ENCODE results near the gene PRSS35. TPM values are rescaled to one million over a fixed set of nuclear protein-coding genes. Genes with fewer than 3 reads are reported as not detected.

The PRSS35 gene
- total and polyA plus RNA-seq, 2 donors (not counting 1 experiment from before 2014, with no cell fraction given), result 4.1 to 6.8 TPM

- no peaks in the 10 kb centered on the region for H3K27me3 ChIP-seq (ENCODE audit: control insufficient read depth, insufficient read depth, low read length)
- H3K4me2 ChIP-seq (ENCODE audit: extremely low read depth, insufficient read depth, low read length), result no peak overlapping the region
- H3K36me3 ChIP-seq (ENCODE audit: control insufficient read depth, insufficient read depth, low read length), result no peaks in the 10 kb centered on the region
- H3K79me2 ChIP-seq (ENCODE audit: control insufficient read depth, insufficient read depth, low read length), result no peaks in the 10 kb centered on the region
- H3K9me3 ChIP-seq (ENCODE audit: control insufficient read depth, insufficient read depth, low read depth, low read length), result no peaks in the 10 kb centered on the region
- no peak overlapping the region for H2AFZ ChIP-seq (ENCODE audit: low read length)
- DNase-seq (ENCODE audit: low read depth in 2 of 2), result no peak
- H3K27ac ChIP-seq (ENCODE audit: insufficient read depth, low read length), result no peak overlapping the region
- H3K9ac ChIP-seq (ENCODE audit: insufficient read depth, low read length), result no peak overlapping the region
- no peaks in the 10 kb centered on the region for H3K4me1 ChIP-seq (ENCODE audit: control insufficient read depth, extremely low read depth, insufficient read depth, low read length)
- H3K4me3 ChIP-seq (replicated peaks in 1 of 4; ENCODE audit: control extremely low read depth in 1 of 4, insufficient read depth in 1 of 4, low read depth in 3 of 4, low read length in 4 of 4), result no peak overlapping the region
- no peaks in the 10 kb centered on the region for H4K20me1 ChIP-seq (ENCODE audit: control insufficient read depth, extremely low read depth, insufficient read depth, low read length)
- no peak for TF ChIP-seq EZH2 (IDR thresholded peaks at IDR 0.05; ENCODE audit: low read length, missing control alignments)
- TF ChIP-seq, protein P1, sequence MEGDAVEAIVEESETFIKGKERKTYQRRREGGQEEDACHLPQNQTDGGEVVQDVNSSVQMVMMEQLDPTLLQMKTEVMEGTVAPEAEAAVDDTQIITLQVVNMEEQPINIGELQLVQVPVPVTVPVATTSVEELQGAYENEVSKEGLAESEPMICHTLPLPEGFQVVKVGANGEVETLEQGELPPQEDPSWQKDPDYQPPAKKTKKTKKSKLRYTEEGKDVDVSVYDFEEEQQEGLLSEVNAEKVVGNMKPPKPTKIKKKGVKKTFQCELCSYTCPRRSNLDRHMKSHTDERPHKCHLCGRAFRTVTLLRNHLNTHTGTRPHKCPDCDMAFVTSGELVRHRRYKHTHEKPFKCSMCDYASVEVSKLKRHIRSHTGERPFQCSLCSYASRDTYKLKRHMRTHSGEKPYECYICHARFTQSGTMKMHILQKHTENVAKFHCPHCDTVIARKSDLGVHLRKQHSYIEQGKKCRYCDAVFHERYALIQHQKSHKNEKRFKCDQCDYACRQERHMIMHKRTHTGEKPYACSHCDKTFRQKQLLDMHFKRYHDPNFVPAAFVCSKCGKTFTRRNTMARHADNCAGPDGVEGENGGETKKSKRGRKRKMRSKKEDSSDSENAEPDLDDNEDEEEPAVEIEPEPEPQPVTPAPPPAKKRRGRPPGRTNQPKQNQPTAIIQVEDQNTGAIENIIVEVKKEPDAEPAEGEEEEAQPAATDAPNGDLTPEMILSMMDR (conservative IDR thresholded peaks at IDR 0.05 in 1 of 2, IDR thresholded peaks at IDR 0.05 in 1 of 2; ENCODE audit: low read depth in 1 of 2, low read length in 2 of 2), result no peak
Observed at GRCh38 chr6:83510791-83511190, 1.5 kb upstream of the PRSS35 start.

- Histone ChIP-seq H3K9me3 (ENCODE audit: control insufficient read depth, insufficient read depth, low read depth, low read length) (no peaks in the 10 kb centered on the region), H2AFZ (ENCODE audit: low read length) (no peak overlapping the region), H4K20me1 (ENCODE audit: control insufficient read depth, extremely low read depth, insufficient read depth, low read length) (no peaks in the 10 kb centered on the region), H3K4me3 (replicated peaks in 1 of 4; ENCODE audit: control extremely low read depth in 1 of 4, insufficient read depth in 1 of 4, low read depth in 3 of 4, low read length in 4 of 4) (peak overlapping the region in 1 of 4 experiments; percentile 78), H3K4me1 (ENCODE audit: control insufficient read depth, extremely low read depth, insufficient read depth, low read length) (no peaks in the 10 kb centered on the region), H3K9ac (ENCODE audit: insufficient read depth, low read length) (no peak overlapping the region), H3K79me2 (ENCODE audit: control insufficient read depth, insufficient read depth, low read length) (no peaks in the 10 kb centered on the region), H3K4me2 (ENCODE audit: extremely low read depth, insufficient read depth, low read length) (no peak overlapping the region), H3K27ac (ENCODE audit: insufficient read depth, low read length) (no peak overlapping the region), H3K36me3 (ENCODE audit: control insufficient read depth, insufficient read depth, low read length) (no peaks in the 10 kb centered on the region), H3K27me3 (ENCODE audit: control insufficient read depth, insufficient read depth, low read length) (no peaks in the 10 kb centered on the region)
- no peak for DNase-seq (ENCODE audit: low read depth in 2 of 2)
- no peak for TF ChIP-seq EZH2 (IDR thresholded peaks at IDR 0.05; ENCODE audit: low read length, missing control alignments)
- TF ChIP-seq, protein P1 (conservative IDR thresholded peaks at IDR 0.05 in 1 of 2, IDR thresholded peaks at IDR 0.05 in 1 of 2; ENCODE audit: low read depth in 1 of 2, low read length in 2 of 2), result no peak
Observed at GRCh38 chr6:83511266-83511665, 1.1 kb upstream of the PRSS35 start.

GRCh38 chr6:83514466-83514865 is 2.1 kb downstream of the PRSS35 start:
- Histone ChIP-seq H3K36me3 (ENCODE audit: control insufficient read depth, insufficient read depth, low read length) (no peaks in the 10 kb centered on the region), H2AFZ (ENCODE audit: low read length) (no peak overlapping the region), H3K79me2 (ENCODE audit: control insufficient read depth, insufficient read depth, low read length) (no peaks in the 10 kb centered on the region), H3K9ac (ENCODE audit: insufficient read depth, low read length) (no peak overlapping the region), H3K4me2 (ENCODE audit: extremely low read depth, insufficient read depth, low read length) (no peak overlapping the region), H3K27me3 (ENCODE audit: control insufficient read depth, insufficient read depth, low read length) (no peaks in the 10 kb centered on the region), H3K9me3 (ENCODE audit: control insufficient read depth, insufficient read depth, low read depth, low read length) (no peaks in the 10 kb centered on the region), H3K27ac (ENCODE audit: insufficient read depth, low read length) (no peak overlapping the region), H4K20me1 (ENCODE audit: control insufficient read depth, extremely low read depth, insufficient read depth, low read length) (no peaks in the 10 kb centered on the region), H3K4me1 (ENCODE audit: control insufficient read depth, extremely low read depth, insufficient read depth, low read length) (no peaks in the 10 kb centered on the region), H3K4me3 (replicated peaks in 1 of 4; ENCODE audit: control extremely low read depth in 1 of 4, insufficient read depth in 1 of 4, low read depth in 3 of 4, low read length in 4 of 4) (peak overlapping the region in 1 of 4 experiments; percentile 78)
- TF ChIP-seq, protein P1 (conservative IDR thresholded peaks at IDR 0.05 in 1 of 2, IDR thresholded peaks at IDR 0.05 in 1 of 2; ENCODE audit: low read depth in 1 of 2, low read length in 2 of 2), result no peak
- no peak for TF ChIP-seq EZH2 (IDR thresholded peaks at IDR 0.05; ENCODE audit: low read length, missing control alignments)
- no peak for DNase-seq (ENCODE audit: low read depth in 2 of 2)

All from fibroblast of lung (primary cell).